Mucosa of descending colon (tissue), 3 donors: ENCODE results near the gene FTO. TPM values are rescaled to one million over a fixed set of nuclear protein-coding genes. Genes with fewer than 3 reads are reported as not detected.

Source experiments
- ATAC-seq: fragments of 200-7000 bp; cut with Tn5 transposase; one replicate; pipeline ENCODE4 v1.9.1; 2020; ENCODE audit warnings: mild to moderate bottlenecking, moderate library complexity
- DNase-seq, 3 donors: peaks; one replicate each; pipeline ENCODE4 v3.0.0-alpha.2; 2020
- H3K36me3 ChIP-seq: fragments of 200-600 bp; one replicate; pipeline ENCODE4 v1.8.0; 2021; ENCODE audit warnings: low read depth, mild to moderate bottlenecking
- H3K4me1 ChIP-seq: fragments of 200-600 bp; one replicate; pipeline ENCODE4 v1.8.0; 2021; ENCODE audit warnings: low read depth, mild to moderate bottlenecking
- H3K4me3 ChIP-seq: fragments of 200-600 bp; one replicate; pipeline ENCODE4 v1.8.0; 2021; ENCODE audit warnings: mild to moderate bottlenecking
- H3K9me3 ChIP-seq: fragments of 200-600 bp; one replicate; pipeline ENCODE4 v1.8.0; 2021; ENCODE audit warnings: mild to moderate bottlenecking
- intact Hi-C, 2 donors: fragments of 100-400 bp; cut with DNase I in 1 of 2; cut with micrococcal nuclease in 1 of 2; formaldehyde crosslinking; loops; one replicate each; pipeline versions ENCODE4 v1.11.0 to v1.11.1; 2022; cut with DNase I, micrococcal nuclease
- total RNA-seq, 3 donors: library from RNA; stranded (reverse); fragmentation: NEBNext Ultra II Directional in 2 of 3; extraction: Animal tissue kit (Norgen Biotek cat#: 25700) in 2 of 3; gene quantifications; one replicate each; pipeline versions ENCODE4 v1.2.1 to v1.2.4, GENCODE V29; 2021 to 2023
- TF ChIP-seq, protein P1 (sequence below): fragments of 200-600 bp; IDR thresholded peaks from one replicate; pipeline ENCODE4 v1.8.0; 2022; ENCODE audit warnings: antibody characterized with exemption, mild to moderate bottlenecking
- donor health status: DM: no; HTN: no; CAD: no; lungs with moderate emphysema.
- donor health status: DM: no; HTN: no; CAD: no.
- donor health status: DM: no; HTN: yes; CAD: no.

FTO gene
- total RNA-seq, 3 donors from 2014 or later = 38.0 to 81.7 (median 39.1) TPM

DNA sequence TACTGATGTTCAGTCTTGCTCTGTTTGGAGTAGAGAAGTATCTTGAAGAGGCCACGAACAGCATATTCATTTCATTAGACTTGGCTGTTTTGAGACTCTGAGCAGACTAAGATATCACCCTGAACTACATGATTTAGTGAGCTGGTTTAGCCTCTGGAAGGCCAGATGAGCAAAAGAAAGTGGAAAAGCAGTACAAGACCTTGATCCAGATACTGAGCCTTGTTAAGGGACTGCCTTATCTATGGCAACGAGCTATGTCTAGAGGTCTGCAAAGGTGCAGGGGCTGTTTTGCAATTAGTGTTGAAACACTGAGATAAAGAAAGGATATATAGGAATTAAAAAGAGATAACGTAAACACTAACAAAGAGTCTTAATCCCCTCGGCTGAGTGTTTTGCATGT lies 351.2 kb downstream of the FTO start:
- no peak overlapping the region for H3K4me3 ChIP-seq
- DNase-seq (no peak), ATAC-seq (no peak)
- intact Hi-C loops = no loop called here
- H3K4me1 ChIP-seq = no peaks in the 10 kb centered on the region
- H3K9me3 ChIP-seq = no peaks in the 10 kb centered on the region
- no peaks in the 10 kb centered on the region for H3K36me3 ChIP-seq
- TF ChIP-seq, protein P1, sequence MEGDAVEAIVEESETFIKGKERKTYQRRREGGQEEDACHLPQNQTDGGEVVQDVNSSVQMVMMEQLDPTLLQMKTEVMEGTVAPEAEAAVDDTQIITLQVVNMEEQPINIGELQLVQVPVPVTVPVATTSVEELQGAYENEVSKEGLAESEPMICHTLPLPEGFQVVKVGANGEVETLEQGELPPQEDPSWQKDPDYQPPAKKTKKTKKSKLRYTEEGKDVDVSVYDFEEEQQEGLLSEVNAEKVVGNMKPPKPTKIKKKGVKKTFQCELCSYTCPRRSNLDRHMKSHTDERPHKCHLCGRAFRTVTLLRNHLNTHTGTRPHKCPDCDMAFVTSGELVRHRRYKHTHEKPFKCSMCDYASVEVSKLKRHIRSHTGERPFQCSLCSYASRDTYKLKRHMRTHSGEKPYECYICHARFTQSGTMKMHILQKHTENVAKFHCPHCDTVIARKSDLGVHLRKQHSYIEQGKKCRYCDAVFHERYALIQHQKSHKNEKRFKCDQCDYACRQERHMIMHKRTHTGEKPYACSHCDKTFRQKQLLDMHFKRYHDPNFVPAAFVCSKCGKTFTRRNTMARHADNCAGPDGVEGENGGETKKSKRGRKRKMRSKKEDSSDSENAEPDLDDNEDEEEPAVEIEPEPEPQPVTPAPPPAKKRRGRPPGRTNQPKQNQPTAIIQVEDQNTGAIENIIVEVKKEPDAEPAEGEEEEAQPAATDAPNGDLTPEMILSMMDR = no peak

GRCh38 chr16:54055864-54056263 lies 351.9 kb downstream of the FTO start:
- TF ChIP-seq, protein P1 = no peak
- DNase-seq = no peak
- no peak for ATAC-seq

GRCh38 chr16:54056921-54057320 lies 353.0 kb downstream of the FTO start:
- intact Hi-C loops = no loop called here
- ATAC-seq (no peak), DNase-seq (no peak)
- Histone ChIP-seq H3K9me3 (no peaks in the 10 kb centered on the region), H3K36me3 (no peaks in the 10 kb centered on the region), H3K4me3 (no peak overlapping the region), H3K4me1 (no peaks in the 10 kb centered on the region)
- TF ChIP-seq, protein P1 = no peak

More at GRCh38 chr16:54055864-54056263, 351.9 kb downstream of the FTO start:
- H3K4me3 ChIP-seq = no peak overlapping the region
- no peaks in the 10 kb centered on the region for H3K9me3 ChIP-seq
- intact Hi-C loops = no loop called here
- no peaks in the 10 kb centered on the region for H3K36me3 ChIP-seq
- no peaks in the 10 kb centered on the region for H3K4me1 ChIP-seq

GRCh38 chr16:54059319-54059718 lies 355.4 kb downstream of the FTO start:
- intact Hi-C loops = no loop called here
- Histone ChIP-seq H3K36me3 (no peaks in the 10 kb centered on the region), H3K9me3 (no peaks in the 10 kb centered on the region), H3K4me1 (no peaks in the 10 kb centered on the region), H3K4me3 (no peak overlapping the region)
- DNase-seq (no peak), ATAC-seq (no peak)
- TF ChIP-seq, protein P1 = no peak

DNA sequence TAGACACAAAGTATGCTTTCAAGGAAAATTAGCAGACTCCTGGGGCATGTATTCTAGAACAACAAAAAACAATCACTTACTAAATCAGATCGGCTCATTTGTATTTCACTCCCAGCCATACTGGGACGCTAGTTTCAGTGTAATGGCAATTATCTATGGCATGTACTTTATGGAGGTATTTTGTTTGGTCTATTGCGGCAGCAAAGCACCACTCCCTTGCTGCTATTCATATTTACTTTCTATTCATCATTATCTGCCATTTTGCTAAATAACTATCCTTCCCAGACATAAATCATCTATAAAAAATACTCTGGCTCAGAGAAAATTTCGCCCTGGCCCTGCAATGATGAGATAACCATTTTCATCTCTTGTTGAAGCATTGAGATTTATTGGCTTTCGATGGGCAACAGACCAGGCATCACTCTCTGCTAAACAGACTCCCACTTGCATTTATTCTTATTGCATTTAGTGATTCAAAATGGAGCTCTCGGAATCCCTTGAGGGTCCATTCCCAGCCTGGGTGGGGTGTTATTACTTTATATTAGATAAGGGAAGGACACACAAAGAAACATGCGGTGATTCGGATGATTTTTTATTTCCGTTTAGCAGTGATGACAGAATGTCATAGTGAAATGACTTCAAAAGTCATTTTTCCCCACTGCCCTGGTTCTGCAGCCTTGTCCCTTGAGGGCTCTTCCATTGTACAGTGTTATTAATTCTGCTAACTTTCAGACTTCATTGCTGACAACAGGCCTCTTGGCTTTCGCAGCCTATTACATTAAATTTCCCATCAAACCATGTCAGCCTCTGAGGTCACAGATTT lies 356.9 kb downstream of the FTO start:
- TF ChIP-seq, protein P1 = no peak
- H3K4me3 ChIP-seq = no peak overlapping the region
- DNase-seq (no peak), ATAC-seq (no peak)
- H3K36me3 ChIP-seq = no peaks in the 10 kb centered on the region
- intact Hi-C loops = no loop called here
- H3K4me1 ChIP-seq = no peaks in the 10 kb centered on the region
- no peaks in the 10 kb centered on the region for H3K9me3 ChIP-seq
